DMS114 treated with DMSO at 0.1 percent for 48 hours (cell line): Measurements from ENCODE around the gene IDI2.
"Not testable (repeated sequence)": the region's sequence is repeated elsewhere in the genome, so short reads cannot be mapped to it uniquely, and the experiment has no call there.

Experiments used
- DNase-seq: peaks from one replicate; lab custom pipeline; 2025; ENCODE audit not compliant: unreplicated experiment; lab: John Stamatoyannopoulos, UW

Gene IDI2

DNA sequence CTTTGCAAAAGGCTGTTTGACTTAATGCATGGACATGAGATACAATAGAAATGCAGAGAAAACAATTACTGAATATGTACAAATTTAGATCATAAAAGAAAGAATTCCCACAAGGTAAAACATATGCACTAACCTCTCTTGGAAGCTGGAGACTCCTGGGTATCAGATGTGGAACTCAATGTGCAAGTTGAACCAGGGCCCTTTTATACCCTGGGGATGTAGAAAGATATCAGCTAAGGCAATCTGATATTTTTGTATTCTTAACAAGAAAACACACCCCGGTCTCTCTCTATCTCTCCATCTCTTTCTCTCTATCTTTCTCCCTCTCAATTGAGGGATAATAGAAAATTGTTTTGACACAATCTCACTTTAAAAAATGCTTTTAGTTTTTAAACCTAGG lies at the start of gene IDI2:
Gene IDI2 (minus strand): TSS at position 177 of the 400 bp plus-strand sequence. CDS start 1,136 bp downstream, outside the sequence.
- DNase-seq: no peak

DNA sequence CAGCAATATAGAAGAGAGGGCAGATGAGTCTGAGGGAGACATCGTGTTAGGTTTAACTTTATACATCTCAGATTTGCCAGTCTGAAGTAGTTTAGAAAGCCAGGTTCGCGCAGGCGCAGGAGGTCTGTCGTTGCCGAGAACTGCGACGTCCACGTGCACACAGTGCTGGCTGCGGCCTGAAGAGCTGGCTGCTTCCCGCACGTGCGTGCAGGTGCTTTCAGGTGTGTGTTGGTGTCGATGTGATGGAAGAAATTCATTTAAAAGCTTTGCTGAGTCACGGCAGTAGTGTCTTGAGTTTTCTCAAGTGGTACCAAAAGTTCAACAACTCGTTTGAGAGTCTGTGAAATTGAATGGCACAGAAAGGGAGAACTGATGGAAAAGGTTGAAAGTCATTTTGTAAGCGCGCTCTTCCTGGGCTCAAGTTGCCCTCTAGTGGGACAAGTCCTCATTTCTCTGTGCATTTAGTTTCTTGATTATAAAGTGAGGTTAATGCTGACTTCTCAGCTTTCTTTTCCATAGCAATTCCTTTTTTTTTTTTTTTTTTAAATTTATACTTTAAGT lies 49.2 kb upstream of the IDI2 start:
- DNase-seq: peak; percentile 19

DNA sequence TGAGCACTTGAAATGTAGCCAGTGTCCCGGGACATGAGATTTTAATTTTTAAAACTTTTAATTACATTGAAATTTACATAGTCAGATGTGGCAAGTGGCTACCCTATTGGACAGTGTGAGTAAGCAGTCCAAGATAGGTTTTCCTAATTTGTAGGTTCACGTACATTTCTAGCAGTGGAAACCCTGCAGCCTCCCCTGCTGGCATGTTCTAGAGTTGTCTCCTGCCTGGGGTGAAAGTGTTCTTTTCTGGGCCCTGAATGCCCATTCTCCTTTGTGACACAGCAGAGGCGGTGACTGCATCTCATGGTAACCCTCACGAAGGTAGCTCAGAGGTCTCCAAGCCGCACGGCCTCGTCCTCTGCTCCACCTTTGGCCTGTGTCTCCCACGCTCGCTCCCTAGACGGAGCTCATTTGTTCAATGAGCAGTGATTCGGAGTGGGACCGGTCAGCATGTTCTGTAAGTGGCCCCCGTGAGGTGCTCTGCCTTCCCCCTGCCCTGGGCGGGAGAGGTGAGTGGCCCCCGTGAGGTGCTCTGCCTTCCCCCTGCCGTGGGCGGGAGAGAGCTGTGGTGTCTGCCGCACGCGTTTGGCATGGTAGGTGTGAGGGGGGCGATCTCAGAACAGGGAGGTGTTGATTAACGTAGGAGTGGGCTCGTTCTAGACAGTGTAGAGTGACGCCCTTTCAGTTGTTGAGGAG lies 48.5 kb upstream of the IDI2 start:
- DNase-seq: no peak

DNA sequence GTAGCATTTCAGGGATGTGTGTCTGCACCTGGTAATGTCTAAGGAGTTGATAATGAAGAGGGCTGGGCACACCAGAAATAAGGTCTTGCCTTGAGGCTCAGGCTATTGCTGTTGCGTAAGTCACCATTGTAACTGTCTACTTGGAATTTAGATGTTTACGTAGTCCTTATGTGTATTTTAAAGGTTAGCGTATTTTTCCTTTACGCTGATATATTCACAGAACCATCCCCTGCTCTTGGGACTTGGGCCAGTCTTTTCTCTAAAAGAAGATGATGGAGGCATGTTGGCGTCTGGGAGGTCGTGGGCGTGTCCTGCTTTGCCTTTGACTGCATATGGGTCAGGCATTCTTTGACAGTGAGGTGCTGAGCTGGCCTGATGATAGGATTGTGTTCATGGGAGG lies 45.3 kb upstream of the IDI2 start:
- DNase-seq: no peak

DNA sequence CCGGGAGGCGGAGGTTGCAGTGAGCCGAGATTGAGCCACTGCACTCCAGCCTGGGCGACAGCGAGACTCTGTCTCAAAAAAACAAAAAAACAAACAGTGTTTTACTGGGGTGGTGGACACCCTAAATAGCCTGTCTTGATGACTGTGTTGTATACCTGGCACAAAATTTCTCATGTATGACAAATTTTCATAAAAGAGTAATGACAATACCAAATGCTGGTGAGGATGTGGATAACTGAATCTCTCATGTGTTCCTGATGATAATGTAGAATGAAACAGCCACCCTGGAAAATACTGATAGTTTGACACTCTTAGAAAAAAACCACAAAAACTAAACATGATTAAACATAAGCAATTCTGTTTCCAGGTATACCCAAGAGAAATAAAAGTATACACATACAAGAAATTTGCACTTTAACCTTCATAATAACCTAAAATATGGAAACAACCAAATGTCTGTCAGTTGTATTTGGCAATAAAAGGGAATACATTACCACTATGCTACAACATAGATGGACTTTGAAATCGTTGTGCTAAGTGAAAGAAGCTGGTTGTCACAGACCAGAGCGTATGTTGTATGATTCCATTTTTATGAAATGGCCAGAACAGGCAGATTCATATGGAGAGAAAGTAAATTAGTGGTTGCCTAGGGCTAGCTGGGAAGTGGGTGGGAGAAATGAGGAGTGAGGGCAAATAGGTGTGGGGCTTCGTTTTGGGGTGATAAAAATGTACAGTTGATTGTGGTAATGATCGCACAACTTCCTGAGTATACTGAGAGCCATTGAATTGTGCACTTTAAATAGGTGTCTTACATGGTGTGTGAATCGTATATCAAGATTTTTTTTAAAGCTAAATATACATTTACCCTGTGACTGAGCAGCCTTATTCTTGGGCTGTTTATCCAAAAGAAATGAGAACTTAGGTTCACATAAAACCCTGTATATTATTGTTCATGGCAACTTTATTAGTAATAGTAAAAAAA lies 43.0 kb upstream of the IDI2 start:
- DNase-seq: no peak

DNA sequence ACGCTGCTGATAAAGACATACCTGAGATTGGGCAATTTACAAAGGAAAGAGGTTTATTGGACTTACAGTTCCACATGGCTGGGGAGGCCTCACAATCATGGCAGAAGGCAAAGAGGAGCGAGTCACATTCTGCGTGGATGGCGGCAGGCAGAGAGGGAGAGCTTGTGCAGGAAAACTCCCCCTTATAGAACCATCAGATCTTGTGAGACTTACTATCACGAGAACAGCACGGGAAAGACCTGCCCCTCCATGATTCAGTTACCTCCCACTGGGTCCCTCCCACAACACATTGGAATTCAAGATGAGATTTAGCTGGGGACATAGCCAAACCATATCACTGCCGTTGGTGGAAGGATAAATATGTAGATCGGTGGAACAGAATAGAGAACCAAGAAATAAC lies 41.1 kb upstream of the IDI2 start:
- not testable (repeated sequence) for DNase-seq

DNA sequence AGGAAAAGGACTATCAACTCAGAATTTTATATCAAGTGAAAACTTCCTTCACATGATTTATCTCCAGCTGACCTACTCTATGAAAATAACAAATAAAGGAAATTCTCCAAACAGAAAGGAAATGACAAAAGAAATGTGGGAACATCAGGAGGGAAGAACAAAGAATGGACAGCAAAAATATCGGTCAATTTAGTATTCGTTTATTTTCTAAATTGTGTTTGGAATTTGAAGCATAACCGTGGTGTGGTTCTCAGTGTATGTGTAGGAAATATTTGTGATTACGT lies 39.2 kb upstream of the IDI2 start:
- DNase-seq: no peak

DNA sequence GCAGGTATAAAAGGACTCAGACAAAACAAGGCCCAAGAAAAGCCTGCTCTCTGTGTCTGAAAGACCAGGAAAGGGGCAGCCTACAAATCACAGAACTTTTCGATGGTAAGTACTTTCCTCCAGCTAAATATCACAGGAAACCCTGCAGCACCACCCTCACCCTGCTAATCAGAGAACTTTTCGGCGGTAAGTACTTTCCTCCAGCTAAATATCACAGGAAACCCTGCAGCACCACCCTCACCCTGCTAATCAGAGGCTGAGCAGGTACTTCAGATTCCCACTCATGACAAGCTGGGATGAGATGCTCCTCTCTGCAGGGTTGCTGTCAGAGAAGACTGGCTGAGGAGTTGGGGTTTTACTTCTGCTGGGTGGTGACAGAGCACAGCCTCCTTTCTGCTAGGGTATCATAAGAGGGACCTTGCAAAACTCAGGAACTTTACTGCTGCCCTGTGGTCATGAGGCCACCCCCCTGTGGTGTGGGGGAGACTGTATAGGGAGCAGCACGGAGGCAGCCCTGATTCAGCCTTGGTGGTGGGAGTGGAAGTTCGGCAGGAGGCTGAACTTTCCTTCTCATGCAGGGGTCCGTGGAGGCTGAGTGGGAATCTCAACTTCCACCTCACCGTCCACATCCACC lies 37.7 kb upstream of the IDI2 start:
- no peak for DNase-seq

DNA sequence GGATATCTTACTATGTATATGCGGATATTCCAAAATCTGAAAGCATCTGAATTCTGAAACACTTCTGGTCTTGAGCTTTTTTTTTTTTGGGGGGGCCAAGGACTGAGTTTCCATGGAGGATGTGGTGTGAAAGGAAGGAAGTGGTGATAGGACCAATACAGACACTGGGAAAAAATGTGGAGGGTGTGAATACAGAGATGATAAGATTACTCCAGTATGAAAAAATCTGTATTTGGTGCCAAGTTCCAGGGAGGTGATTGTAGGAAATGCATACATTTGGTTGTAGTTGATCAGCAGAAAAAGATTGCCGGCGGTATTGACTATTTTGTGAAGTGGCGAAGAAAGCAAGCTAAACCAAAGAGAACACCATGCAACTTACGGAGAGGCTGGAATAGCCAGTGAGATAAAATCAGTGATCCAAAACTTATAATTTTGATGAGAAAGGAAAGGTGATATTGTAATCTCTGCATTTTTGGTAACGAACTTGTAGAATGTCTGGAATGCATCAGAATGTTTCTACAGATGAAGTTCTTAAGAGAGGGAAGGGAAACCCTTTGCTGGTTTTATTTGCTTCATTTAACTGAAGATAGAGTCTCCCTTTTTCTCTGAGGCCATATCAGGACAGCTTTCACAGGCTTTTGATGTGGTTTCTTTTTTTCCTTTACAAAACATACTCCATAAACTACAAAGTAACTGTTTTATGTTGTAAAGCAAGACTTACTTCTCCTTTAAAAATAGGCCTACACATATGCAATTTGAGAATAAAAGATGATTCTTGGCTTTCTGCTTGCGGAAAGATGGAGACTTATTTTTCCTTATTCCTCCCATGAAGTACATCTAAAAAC lies 36.5 kb upstream of the IDI2 start:
- DNase-seq: no peak

DNA sequence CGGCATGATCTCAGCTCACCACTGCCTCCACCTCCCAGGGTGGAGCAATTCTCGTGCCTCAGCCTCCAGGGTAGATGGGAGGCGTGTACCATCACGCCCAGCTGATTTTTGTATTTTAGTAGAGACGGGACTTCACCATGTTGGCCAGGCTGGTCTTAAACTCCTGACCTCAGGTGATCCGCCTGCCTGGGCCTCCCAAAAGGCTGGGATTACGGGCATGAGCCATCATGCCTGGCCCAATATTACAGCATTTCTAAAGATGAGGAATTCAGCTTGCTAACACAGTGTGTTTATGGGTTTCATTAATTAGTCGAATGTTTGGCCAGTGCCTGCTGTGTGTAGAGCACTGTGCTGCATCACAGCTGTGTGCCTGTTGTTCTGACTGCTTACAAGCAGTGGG lies 34.2 kb upstream of the IDI2 start:
- no peak for DNase-seq

DNA sequence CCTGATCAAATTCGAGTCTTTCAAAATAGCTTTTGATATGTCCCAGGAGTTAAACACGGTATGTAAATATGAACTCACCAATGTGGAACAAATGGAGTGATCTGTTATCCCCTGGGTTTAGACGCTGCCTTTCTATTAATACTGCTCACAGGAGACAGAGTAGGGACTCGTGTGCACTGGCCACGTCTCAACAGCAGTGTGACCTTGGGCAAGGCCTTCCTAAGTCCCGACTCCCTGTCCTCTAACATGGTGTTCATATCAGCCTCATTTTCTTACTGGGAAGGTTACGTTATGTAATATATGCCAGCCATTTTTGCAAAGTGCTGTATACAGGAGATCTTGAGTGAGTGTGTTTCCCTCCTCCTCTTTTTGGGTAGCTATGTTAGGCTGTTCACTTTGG lies 32.4 kb upstream of the IDI2 start:
- no peak for DNase-seq

DNA sequence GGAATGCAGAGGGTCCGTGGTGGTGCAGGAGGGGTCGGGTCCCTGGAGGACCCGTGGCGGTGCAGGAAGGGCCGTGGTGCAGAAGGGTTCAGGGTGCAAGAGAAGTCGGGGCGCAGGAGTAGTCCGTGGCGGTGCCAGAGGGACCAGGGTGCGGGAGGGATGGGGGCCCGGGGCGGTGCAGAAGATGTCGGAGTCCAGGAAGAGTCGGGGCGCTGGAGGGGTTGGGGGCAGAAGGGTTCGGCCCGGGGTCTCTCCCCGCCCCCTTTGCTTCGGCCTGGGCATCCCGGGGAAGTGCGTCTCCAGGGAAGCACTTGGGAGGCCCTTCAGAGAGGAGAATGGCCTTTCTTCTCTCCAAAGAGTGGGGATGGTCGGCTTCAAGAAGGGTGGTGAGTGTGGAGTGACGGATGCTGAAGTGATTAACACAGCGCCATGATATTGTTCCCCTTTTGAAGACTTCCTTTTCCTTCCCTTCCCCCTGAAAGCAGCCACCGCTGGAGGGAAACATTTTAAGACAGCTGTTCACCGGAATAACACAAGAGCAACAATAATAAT lies 31.5 kb upstream of the IDI2 start:
- peak; percentile 28 for DNase-seq

DNA sequence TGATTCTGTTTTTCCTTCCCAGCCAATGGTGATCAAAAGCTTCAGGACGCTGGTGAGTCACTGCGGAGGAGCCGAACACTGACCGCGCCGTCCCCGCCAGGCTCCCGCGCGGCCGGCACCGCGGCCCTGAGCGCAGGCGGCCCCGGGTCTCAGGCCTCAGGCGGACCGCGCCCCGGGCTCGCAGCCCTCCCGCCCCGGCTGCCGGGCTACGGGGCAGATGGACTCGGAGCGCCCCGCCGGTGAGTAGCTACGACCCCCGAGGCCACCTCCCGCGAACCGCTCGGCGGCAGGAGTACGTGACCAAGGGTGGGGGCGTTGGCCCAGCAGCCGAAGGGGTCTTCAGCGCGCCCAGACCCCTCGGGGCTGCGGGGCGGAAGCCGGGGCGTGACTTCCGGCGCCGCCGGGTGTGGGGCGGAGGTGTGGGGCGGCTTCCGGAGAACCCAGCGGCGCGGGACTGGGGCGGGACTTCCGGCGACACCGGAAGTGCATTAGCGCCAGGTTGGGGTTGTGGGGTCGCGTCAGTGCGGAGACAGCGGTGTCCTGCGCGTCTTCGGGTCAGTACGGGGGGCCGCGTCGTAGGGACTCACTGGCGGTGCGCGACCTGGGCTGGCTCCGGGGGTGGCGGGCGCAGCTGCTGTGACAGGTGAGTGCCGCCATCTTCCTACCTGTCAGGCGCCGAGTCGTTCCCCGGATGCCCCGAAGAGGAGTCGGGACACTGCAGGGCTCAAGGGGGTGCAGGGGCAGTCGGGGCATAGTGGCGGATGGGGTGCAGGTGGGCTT lies 30.9 kb upstream of the IDI2 start, which contains the start of gene WDR37:
Gene WDR37 (plus strand): TSS at position 60 of the 780 bp plus-strand sequence. CDS start 15,771 bp downstream, outside the sequence.
- DNase-seq: peak; percentile 66

DNA sequence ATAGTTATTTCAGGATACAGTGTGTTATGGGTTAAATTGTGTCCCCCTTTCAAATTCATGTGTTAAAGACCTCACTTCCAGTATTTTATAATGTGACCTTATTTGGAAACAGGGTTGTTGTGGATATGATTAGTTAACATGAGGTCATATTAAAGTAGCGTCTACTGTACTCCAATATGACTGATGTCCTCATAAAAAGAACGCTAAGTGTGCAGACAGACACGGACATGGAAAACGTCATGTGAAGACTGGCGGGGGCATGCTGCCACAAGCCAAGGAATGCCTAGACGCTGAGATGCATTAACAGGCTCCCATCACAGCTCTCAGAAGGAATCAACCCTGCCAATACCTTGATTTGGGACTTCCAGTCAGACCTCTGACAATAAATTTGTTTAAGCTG lies 29.0 kb upstream of the IDI2 start:
- DNase-seq: no peak

DNA sequence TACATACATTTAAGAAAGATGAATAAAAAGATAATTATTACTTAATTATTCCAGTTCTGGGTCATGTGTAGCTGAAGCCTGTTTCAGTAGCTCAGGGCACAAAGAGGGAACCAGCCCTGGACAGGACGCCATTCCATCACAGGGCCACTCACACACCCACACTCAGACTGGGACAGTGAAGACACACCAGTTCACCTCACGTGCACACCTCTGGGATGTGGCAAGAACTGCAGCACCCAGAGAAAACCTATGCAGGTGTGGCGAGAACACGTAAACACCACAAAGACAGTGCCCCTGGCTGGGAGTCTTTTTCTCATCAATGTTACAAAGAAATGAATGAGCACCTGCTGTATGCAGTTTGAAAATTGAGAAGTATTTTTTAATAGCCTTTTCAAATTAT lies 24.9 kb upstream of the IDI2 start:
- peak; percentile 13 for DNase-seq

DNA sequence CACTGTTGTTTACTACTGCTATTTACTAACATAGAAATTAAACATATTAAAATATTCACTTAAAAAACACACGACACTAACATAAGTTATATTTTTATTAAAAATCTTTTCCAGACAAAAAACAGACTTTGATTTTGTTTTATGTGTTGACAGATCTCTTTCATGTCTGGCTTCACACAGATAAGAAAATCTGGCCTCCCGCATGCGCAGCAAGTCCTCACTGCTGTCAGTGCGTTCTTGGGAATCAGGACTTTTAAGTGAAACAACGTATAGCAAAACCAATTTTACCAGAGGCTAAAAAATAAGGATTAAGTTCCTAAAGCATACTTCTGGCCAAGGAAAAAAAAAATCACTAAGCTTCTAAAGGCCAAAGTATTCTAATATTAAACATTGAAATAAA lies 24.5 kb upstream of the IDI2 start:
- DNase-seq: no peak

DNA sequence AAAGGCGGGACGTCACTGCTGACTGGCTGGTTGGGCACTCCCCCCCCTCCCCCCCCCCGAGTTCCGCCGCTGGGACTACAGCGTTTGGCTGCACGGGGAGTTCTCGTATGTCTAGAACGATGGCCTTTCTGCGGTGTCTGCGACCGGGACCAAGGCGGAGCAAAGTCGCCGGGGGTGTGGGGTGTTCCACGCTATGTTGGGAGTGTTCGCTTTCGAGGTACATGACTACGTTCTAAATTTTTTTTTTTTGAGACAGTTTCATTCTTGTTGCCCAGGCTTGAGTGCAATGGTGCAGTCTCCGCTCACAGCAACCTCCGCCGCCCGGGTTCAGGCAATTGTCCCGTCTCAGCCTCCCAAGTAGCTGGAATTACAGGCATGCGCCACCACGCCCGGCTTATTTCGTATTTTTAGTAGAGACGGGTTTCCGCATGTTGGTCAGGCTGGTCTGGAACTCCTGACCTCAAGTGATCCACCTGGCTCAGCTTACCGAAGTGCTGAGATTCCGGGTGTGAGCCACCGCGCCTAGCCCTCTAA lies 23.8 kb upstream of the IDI2 start:
- DNase-seq: no peak

DNA sequence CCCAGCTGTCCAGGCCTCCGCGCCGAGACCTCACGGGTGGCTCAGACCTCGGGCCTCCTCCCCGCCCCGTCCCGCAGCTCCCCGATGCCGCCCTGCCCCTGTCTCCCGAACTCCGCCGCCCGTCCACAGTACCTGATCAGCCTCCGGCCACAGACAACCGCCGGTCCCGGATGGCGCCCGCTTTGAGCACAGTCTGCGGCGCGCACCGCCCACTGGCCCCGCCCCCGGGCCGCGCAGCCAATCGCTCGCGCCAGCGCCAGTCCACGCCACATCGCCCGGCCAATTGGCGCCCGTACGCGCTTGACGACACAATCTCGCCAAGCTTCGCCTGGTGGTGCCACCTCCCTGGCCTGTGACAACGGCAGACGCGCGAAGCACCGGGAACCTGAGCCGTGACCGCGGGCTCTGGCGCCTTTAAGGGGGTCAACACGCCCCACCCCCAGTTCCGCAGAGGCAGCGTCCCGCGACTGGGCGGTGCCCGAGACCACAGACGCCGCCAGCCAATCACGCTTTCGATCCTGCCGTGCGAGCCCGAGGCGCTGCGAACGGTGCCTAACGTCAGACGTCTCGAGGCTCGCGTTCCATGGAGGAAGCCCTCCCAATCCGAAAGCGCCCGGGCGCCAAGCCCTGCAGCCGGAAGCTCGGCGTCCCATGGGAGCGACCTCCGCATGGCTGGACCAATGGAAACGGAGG lies 23.2 kb upstream of the IDI2 start, which contains the start of gene IDI1:
Gene IDI1 (minus strand): TSS at position 388 of the 693 bp plus-strand sequence. CDS start 116 bp downstream, at position 272.
- DNase-seq: peak; percentile 98

DNA sequence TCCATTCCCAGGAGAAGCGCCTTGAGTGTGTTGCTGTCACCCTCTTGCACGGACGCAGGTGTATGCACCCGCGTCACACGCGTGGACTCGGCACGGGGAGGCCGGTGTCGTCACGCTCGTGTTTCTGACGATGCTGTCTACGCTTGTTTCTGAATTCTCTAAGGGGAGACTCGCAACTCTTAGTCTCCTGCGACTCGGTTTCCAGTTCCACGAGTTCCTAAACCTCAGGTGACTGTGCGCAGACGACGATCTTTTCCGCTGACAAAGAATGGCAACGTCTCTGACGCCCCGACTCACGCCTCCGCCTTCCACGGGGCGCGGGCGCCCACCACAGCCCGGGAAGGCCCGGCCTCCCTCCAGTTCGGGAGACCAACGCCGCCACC lies 22.7 kb upstream of the IDI2 start:
- DNase-seq: no peak
